Panc1 (cell line): ENCODE measurements around the gene TSKU. TPM values are rescaled to one million over a fixed set of nuclear protein-coding genes. Genes with fewer than 3 reads are reported as not detected.

Experiments used
- ATAC-seq: fragments of 200-7000 bp; cut with Tn5 transposase; 2 replicates; pipeline ENCODE4 v1.9.1; 2020; ENCODE audit warnings: mild to moderate bottlenecking, moderate library complexity
- BruUV-seq: library from RNA; stranded (reverse); fragments of 400-500 nt; replicated peaks from 2 replicates; lab custom pipeline; 2021; lab: Mats Ljungman, UMichigan
- CTCF ChIA-PET: fragments of 300-600 bp; sonication (Branson Sonifier 250); formaldehyde crosslinking; loops from one replicate; lab custom pipeline; 2022; ENCODE audit warnings: antibody characterized with exemption; lab: Charles Lee
- POLR2A ChIA-PET: fragments of 300-600 bp; sonication (Branson Sonifier 250); formaldehyde crosslinking; loops from one replicate; lab custom pipeline; 2022; ENCODE audit warnings: antibody characterized with exemption; lab: Charles Lee
- DNase-seq: peaks from one replicate; pipeline ENCODE4 v3.0.0-alpha.2; 2010; ENCODE audit warnings: low read depth, low spot score
- H3K27ac ChIP-seq: 2 replicates; pipeline ENCODE4 v1.5.1; 2011; ENCODE audit warnings: mild to moderate bottlenecking, low read length, inconsistent platforms
- H3K27me3 ChIP-seq: fragments of 200-500 bp; sonication (Bioruptor generic); 2 replicates; pipeline ENCODE4 v1.6.0; 2014; ENCODE audit warnings: low read length, inconsistent platforms; ENCODE audit not compliant: control insufficient read depth, insufficient read depth
- H3K36me3 ChIP-seq: fragments of 200-500 bp; sonication (Bioruptor generic); 2 replicates; pipeline ENCODE4 v1.5.1; 2014; ENCODE audit warnings: inconsistent platforms, mild to moderate bottlenecking, low read length, moderate library complexity; ENCODE audit not compliant: control insufficient read depth, insufficient read depth
- H3K4me1 ChIP-seq: 2 replicates; pipeline ENCODE4 v1.5.1; 2011; ENCODE audit warnings: inconsistent platforms, mild to moderate bottlenecking, low read length, moderate library complexity; ENCODE audit not compliant: control insufficient read depth, insufficient read depth
- H3K4me3 ChIP-seq, 2 experiments: 2 replicates each; pipeline ENCODE4 v1.5.1; 2011 to 2012; ENCODE audit warnings: low read depth in 2 of 2, low read length in 2 of 2, mild to moderate bottlenecking in 2 of 2, inconsistent platforms in 1 of 2, moderate library complexity in 1 of 2
- H3K9me3 ChIP-seq: fragments of 200-500 bp; sonication (Bioruptor generic); 2 replicates; pipeline ENCODE4 v1.5.1; 2014; ENCODE audit warnings: low read depth, mild to moderate bottlenecking, inconsistent platforms, low read length, moderate library complexity; ENCODE audit not compliant: control insufficient read depth, insufficient read depth
- POLR2AphosphoS5 ChIP-seq: IDR thresholded peaks from 2 replicates; pipeline ENCODE4 v1.6.1; 2012; ENCODE audit warnings: mild to moderate bottlenecking, low read depth, low read length, moderate library complexity
- SIN3A ChIP-seq: IDR thresholded peaks from 2 replicates; pipeline ENCODE4 v1.6.1; 2012; ENCODE audit warnings: low read depth, mild to moderate bottlenecking, low read length, moderate library complexity, borderline replicate concordance; ENCODE audit not compliant: insufficient read depth
- TCF7L2 ChIP-seq: IDR thresholded peaks from 2 replicates; pipeline ENCODE4 v1.6.1; 2011; ENCODE audit warnings: mild to moderate bottlenecking, low read depth, low read length, inconsistent platforms
- in situ Hi-C: cut with HindIII; loops from 2 replicates; pipeline ENCODE4 v1.10.0; 2016; ENCODE audit warnings: low sequenced_read_pairs, low pct_unique_long_range_greater_than_20kb
- intact Hi-C: fragments of 100-400 bp; cut with micrococcal nuclease; formaldehyde crosslinking; loops from one replicate; pipeline ENCODE4 v1.10.0; 2022; ENCODE audit not compliant: unreplicated experiment
- total RNA-seq: library from RNA; stranded (reverse); gene quantifications from one replicate; pipeline ENCODE4 v1.2.1, GENCODE V29; 2021; ENCODE audit not compliant: unreplicated experiment
- TF ChIP-seq, protein P1 (sequence below), 2 experiments: IDR thresholded peaks; 2 replicates each; pipeline ENCODE4 v1.6.1; 2011 to 2012; ENCODE audit warnings: low read depth in 2 of 2, control low read depth in 1 of 2, low read length in 1 of 2, mild to moderate bottlenecking in 1 of 2, moderate library complexity in 1 of 2; ENCODE audit not compliant: insufficient read depth in 1 of 2
- TF ChIP-seq, protein P2 (sequence below): fragments of 450-650 bp; IDR thresholded peaks from 2 replicates; pipeline ENCODE4 v1.5.1; 2017; ENCODE audit warnings: mild to moderate bottlenecking

TSKU gene
- total RNA-seq, 1 experiment from 2014 or later: 31.4 TPM

DNA sequence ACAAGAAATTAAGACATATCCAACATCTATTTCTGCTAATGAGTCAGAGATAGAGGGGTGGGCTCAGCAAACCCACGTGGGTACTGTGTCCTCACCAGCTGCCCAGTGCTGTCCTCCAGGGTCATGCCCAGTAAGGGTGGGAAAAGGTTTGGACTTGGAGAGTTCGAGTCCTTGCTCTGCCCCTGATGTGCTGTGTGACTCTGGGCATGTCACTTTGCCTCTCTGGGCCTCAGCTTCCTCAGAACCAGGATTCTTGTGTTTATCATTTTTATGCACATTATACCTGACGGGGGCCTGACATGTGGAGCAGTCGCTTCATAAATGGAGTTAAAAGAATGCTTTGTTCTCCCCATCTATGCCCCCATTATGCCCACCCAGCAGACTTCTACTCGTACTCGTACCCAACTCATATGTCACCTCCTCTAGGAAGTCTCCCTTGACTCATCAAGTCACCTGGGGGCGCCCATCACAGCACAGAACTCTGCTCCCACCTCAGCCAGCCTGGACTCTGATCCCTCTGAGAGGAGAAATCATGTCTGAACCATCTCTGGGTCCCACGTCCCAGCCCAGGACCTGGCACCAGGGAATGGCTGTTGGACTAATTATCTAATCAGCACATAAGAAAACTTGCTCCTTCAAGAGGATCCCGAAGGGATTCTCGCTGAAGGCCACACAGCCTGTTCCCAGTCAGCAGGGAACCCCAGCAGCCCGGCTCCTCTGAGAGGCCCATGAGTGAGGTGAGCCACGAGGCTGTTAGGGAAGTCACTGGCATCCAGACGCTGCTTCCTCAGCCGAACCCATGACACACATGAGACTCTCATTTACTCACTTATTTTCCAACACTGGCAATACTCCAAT, 38.7 kb upstream of the TSKU start:
- peaks cover 2% of the 10 kb centered on the region; the same call in 1 of the 2 replicates for H3K4me1 ChIP-seq
- no peaks in the 10 kb centered on the region for H3K36me3 ChIP-seq
- no peak overlapping the region for H3K27ac ChIP-seq
- DNase-seq (no peak), ATAC-seq (peak; percentile 51)
- CTCF ChIA-PET: no interaction called here
- in situ Hi-C loops: no loop called here
- H3K9me3 ChIP-seq: no peaks in the 10 kb centered on the region
- TF ChIP-seq SIN3A (no peak), TCF7L2 (no peak), POLR2AphosphoS5 (no peak)
- TF ChIP-seq, protein P1, sequence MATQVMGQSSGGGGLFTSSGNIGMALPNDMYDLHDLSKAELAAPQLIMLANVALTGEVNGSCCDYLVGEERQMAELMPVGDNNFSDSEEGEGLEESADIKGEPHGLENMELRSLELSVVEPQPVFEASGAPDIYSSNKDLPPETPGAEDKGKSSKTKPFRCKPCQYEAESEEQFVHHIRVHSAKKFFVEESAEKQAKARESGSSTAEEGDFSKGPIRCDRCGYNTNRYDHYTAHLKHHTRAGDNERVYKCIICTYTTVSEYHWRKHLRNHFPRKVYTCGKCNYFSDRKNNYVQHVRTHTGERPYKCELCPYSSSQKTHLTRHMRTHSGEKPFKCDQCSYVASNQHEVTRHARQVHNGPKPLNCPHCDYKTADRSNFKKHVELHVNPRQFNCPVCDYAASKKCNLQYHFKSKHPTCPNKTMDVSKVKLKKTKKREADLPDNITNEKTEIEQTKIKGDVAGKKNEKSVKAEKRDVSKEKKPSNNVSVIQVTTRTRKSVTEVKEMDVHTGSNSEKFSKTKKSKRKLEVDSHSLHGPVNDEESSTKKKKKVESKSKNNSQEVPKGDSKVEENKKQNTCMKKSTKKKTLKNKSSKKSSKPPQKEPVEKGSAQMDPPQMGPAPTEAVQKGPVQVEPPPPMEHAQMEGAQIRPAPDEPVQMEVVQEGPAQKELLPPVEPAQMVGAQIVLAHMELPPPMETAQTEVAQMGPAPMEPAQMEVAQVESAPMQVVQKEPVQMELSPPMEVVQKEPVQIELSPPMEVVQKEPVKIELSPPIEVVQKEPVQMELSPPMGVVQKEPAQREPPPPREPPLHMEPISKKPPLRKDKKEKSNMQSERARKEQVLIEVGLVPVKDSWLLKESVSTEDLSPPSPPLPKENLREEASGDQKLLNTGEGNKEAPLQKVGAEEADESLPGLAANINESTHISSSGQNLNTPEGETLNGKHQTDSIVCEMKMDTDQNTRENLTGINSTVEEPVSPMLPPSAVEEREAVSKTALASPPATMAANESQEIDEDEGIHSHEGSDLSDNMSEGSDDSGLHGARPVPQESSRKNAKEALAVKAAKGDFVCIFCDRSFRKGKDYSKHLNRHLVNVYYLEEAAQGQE (IDR thresholded peaks at IDR 0.05; ENCODE audit: insufficient read depth in 1 of 2, low read depth in 2 of 2, low read length in 1 of 2): no peak
- TF ChIP-seq, protein P2, sequence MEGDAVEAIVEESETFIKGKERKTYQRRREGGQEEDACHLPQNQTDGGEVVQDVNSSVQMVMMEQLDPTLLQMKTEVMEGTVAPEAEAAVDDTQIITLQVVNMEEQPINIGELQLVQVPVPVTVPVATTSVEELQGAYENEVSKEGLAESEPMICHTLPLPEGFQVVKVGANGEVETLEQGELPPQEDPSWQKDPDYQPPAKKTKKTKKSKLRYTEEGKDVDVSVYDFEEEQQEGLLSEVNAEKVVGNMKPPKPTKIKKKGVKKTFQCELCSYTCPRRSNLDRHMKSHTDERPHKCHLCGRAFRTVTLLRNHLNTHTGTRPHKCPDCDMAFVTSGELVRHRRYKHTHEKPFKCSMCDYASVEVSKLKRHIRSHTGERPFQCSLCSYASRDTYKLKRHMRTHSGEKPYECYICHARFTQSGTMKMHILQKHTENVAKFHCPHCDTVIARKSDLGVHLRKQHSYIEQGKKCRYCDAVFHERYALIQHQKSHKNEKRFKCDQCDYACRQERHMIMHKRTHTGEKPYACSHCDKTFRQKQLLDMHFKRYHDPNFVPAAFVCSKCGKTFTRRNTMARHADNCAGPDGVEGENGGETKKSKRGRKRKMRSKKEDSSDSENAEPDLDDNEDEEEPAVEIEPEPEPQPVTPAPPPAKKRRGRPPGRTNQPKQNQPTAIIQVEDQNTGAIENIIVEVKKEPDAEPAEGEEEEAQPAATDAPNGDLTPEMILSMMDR: no peak
- POLR2A ChIA-PET: no interaction called here
- H3K27me3 ChIP-seq: no peaks in the 10 kb centered on the region
- intact Hi-C loops: no loop called here
- no peak overlapping the region for H3K4me3 ChIP-seq
- no TSS peak for BruUV-seq

DNA sequence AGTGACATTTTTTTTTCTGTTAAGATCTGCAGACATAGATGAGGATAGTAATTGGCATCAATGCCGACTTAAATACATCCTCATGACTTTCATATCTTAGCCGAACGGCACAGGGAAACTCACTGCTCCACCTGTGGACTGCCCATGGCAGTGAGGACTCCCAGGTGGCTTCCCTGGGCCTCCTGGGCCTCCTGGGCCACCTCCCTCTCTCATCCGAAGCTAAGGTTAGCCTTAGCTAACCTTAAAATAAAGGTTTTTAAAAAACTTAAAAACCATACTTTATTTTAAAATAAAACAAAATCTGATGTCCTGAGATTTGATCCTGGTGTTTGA, 38.1 kb upstream of the TSKU start:
- no peaks in the 10 kb centered on the region for H3K36me3 ChIP-seq
- TF ChIP-seq TCF7L2 (no peak), POLR2AphosphoS5 (no peak), SIN3A (no peak)
- TF ChIP-seq, protein P2: no peak
- TF ChIP-seq, protein P1 (IDR thresholded peaks at IDR 0.05; ENCODE audit: insufficient read depth in 1 of 2, low read depth in 2 of 2, low read length in 1 of 2): no peak
- H3K9me3 ChIP-seq: no peaks in the 10 kb centered on the region
- H3K4me1 ChIP-seq: peaks cover 2% of the 10 kb centered on the region; the same call in 1 of the 2 replicates
- no peak overlapping the region for H3K4me3 ChIP-seq
- no TSS peak for BruUV-seq
- no peaks in the 10 kb centered on the region for H3K27me3 ChIP-seq
- H3K27ac ChIP-seq: no peak overlapping the region
- POLR2A ChIA-PET: no interaction called here
- DNase-seq: no peak
- in situ Hi-C loops (no loop called here), intact Hi-C loops (no loop called here)
- CTCF ChIA-PET: no interaction called here
- peak; percentile 60 for ATAC-seq
